ENCODE results near the gene LTA.
A peak's percentile ranks its signal among the peaks of the same experiment; 100 is the strongest.

The LTA gene

GRCh38 chr6:31574106-31575061 is 2.3 kb downstream of the LTA start:
- DNase-seq, result no peak

GRCh38 chr6:31575335-31575901 is 3.3 kb downstream of the LTA start, which contains the start of gene TNF:
Gene TNF (plus strand): TSS chr6:31575565. CDS start chr6:31575742, 177 bp downstream.
- no peak for DNase-seq

- no peak for DNase-seq
Measured at GRCh38 chr6:31575952-31576685, 4.0 kb downstream of the LTA start.

GRCh38 chr6:31576897-31577578 is 4.9 kb downstream of the LTA start:
- DNase-seq, result no peak

GRCh38 chr6:31577579-31577966 is 5.5 kb downstream of the LTA start:
- no peak for DNase-seq

- no peak for DNase-seq
Measured at GRCh38 chr6:31578184-31579118, 6.4 kb downstream of the LTA start.

GRCh38 chr6:31579119-31579505 is 7.0 kb downstream of the LTA start:
- no peak for DNase-seq

- DNase-seq, result no peak
Measured at GRCh38 chr6:31579546-31580437, 7.7 kb downstream of the LTA start.

- DNase-seq, result no peak
Measured at GRCh38 chr6:31580438-31580740, 8.3 kb downstream of the LTA start.

GRCh38 chr6:31580807-31581433 is 8.8 kb downstream of the LTA start:
- DNase-seq, result peak in 1 of 2 experiments; percentile 19

- no peak for DNase-seq
Measured at GRCh38 chr6:31581434-31582229, 9.5 kb downstream of the LTA start.

- DNase-seq, result no peak
Measured at GRCh38 chr6:31582230-31582643, 10.1 kb downstream of the LTA start, which contains the start of gene LTB. Gene LTB (minus strand): TSS chr6:31582424. CDS start chr6:31582417, 7 bp downstream.

GRCh38 chr6:31585491-31585890 is 13.4 kb downstream of the LTA start:
- DNase-seq, result no peak

GRCh38 chr6:31586008-31586407 is 13.9 kb downstream of the LTA start, which contains the start of gene LST1:
Gene LST1 (plus strand): TSS chr6:31586277. CDS start chr6:31587300, 1,023 bp downstream.
- no peak for DNase-seq

- DNase-seq, result no peak
Measured at GRCh38 chr6:31586599-31587281, 14.7 kb downstream of the LTA start.

- DNase-seq, result no peak
Measured at GRCh38 chr6:31587791-31588777, 16.0 kb downstream of the LTA start.
